ENCODE measurements around the gene ICAM3.
A peak's percentile ranks its signal among the peaks of the same experiment; 100 is the strongest.

ICAM3 gene

GRCh38 chr19:10292206-10292788 is 47.1 kb downstream of the ICAM3 start:
- no peaks in the 10 kb centered on the region; the same call in 1 of the 2 replicates for H3K36me3 ChIP-seq (ENCODE audit: control insufficient read depth, low read length)
- no peak overlapping the region for H3K27ac ChIP-seq (ENCODE audit: low read depth, low read length)
- no peaks in the 10 kb centered on the region for H3F3A ChIP-seq (ENCODE audit: control insufficient read depth, insufficient read depth)
- TF ChIP-seq EZH2phosphoT487 (IDR thresholded peaks at IDR 0.05; ENCODE audit: borderline replicate concordance, low read length) (no peak), CTCF (IDR thresholded peaks at IDR 0.05; ENCODE audit: low read depth, low read length, poor library complexity, severe bottlenecking) (no peak)
- peaks cover 27% of the 10 kb centered on the region for H3K27me3 ChIP-seq (ENCODE audit: control insufficient read depth, low read length)
- H3K4me1 ChIP-seq (ENCODE audit: control insufficient read depth, low read length): peaks cover 68% of the 10 kb centered on the region
- H3K9me3 ChIP-seq (ENCODE audit: control insufficient read depth, insufficient read depth, low read length): no peaks in the 10 kb centered on the region
- H3K4me3 ChIP-seq (ENCODE audit: low read length): peak overlapping the region; percentile 81
- no peaks in the 10 kb centered on the region for H3K79me2 ChIP-seq (ENCODE audit: control insufficient read depth, low read length)
- H3K9me2 ChIP-seq (replicated peaks; ENCODE audit: control insufficient read depth, low read length): no peaks in the 10 kb centered on the region
- no peaks in the 10 kb centered on the region for H4K20me1 ChIP-seq (ENCODE audit: control insufficient read depth, insufficient read depth, low read depth, low read length)
- H3K4me2 ChIP-seq (ENCODE audit: low read length): peak overlapping the region; percentile 95

GRCh38 chr19:10291554-10292205 is 47.7 kb downstream of the ICAM3 start:
- Histone ChIP-seq H4K20me1 (ENCODE audit: control insufficient read depth, insufficient read depth, low read depth, low read length) (no peaks in the 10 kb centered on the region), H3F3A (ENCODE audit: control insufficient read depth, insufficient read depth) (peaks cover 3% of the 10 kb centered on the region), H3K9me2 (replicated peaks; ENCODE audit: control insufficient read depth, low read length) (no peaks in the 10 kb centered on the region), H3K36me3 (ENCODE audit: control insufficient read depth, low read length) (no peaks in the 10 kb centered on the region; the same call in 1 of the 2 replicates), H3K79me2 (ENCODE audit: control insufficient read depth, low read length) (no peaks in the 10 kb centered on the region), H3K27ac (ENCODE audit: low read depth, low read length) (no peak overlapping the region), H3K9me3 (ENCODE audit: control insufficient read depth, insufficient read depth, low read length) (no peaks in the 10 kb centered on the region), H3K4me1 (ENCODE audit: control insufficient read depth, low read length) (peaks cover 74% of the 10 kb centered on the region), H3K27me3 (ENCODE audit: control insufficient read depth, low read length) (peaks cover 27% of the 10 kb centered on the region), H3K4me3 (ENCODE audit: low read length) (peak overlapping the region; percentile 81), H3K4me2 (ENCODE audit: low read length) (peak overlapping the region; percentile 95)
- TF ChIP-seq CTCF (IDR thresholded peaks at IDR 0.05; ENCODE audit: low read depth, low read length, poor library complexity, severe bottlenecking) (no peak), EZH2phosphoT487 (IDR thresholded peaks at IDR 0.05; ENCODE audit: borderline replicate concordance, low read length) (no peak)

GRCh38 chr19:10290876-10291553 is 48.4 kb downstream of the ICAM3 start:
- peaks cover 9% of the 10 kb centered on the region for H3F3A ChIP-seq (ENCODE audit: control insufficient read depth, insufficient read depth)
- peak overlapping the region; percentile 95 for H3K4me2 ChIP-seq (ENCODE audit: low read length)
- H3K27me3 ChIP-seq (ENCODE audit: control insufficient read depth, low read length): peaks cover 27% of the 10 kb centered on the region
- no peaks in the 10 kb centered on the region for H4K20me1 ChIP-seq (ENCODE audit: control insufficient read depth, insufficient read depth, low read depth, low read length)
- peaks cover 80% of the 10 kb centered on the region for H3K4me1 ChIP-seq (ENCODE audit: control insufficient read depth, low read length)
- H3K9me3 ChIP-seq (ENCODE audit: control insufficient read depth, insufficient read depth, low read length): no peaks in the 10 kb centered on the region
- peak overlapping the region; percentile 81 for H3K4me3 ChIP-seq (ENCODE audit: low read length)
- peaks cover 3% of the 10 kb centered on the region for H3K36me3 ChIP-seq (ENCODE audit: control insufficient read depth, low read length)
- no peaks in the 10 kb centered on the region for H3K9me2 ChIP-seq (replicated peaks; ENCODE audit: control insufficient read depth, low read length)
- no peaks in the 10 kb centered on the region for H3K79me2 ChIP-seq (ENCODE audit: control insufficient read depth, low read length)
- no peak for TF ChIP-seq CTCF (IDR thresholded peaks at IDR 0.05; ENCODE audit: low read depth, low read length, poor library complexity, severe bottlenecking)
- H3K27ac ChIP-seq (ENCODE audit: low read depth, low read length): no peak overlapping the region
